LNCAP (cell line): ENCODE results near the gene SCRN1.

Experiments used
- CTCF ChIP-seq: fragments of 450-650 bp; IDR thresholded peaks from 2 replicates; pipeline ENCODE4 v1.5.1; 2017; ENCODE audit warnings: mild to moderate bottlenecking

The SCRN1 gene

GRCh38 chr7:29875741-29876140 is 113.9 kb downstream of the SCRN1 start:
- TF ChIP-seq CTCF: no peak

GRCh38 chr7:29873644-29874294 is 115.8 kb downstream of the SCRN1 start:
- TF ChIP-seq CTCF: no peak

- no peak for TF ChIP-seq CTCF
Observed at GRCh38 chr7:29871787-29872398, 117.7 kb downstream of the SCRN1 start.
